ENCODE data around the gene LTB. TPM values are rescaled to one million over a fixed set of nuclear protein-coding genes. Genes with fewer than 3 reads are reported as not detected.

The LTB gene
- total and polyA plus RNA-seq, 2 experiments from 2014 or later = 4.0 to 6.0 TPM

- peaks cover 89% of the 10 kb centered on the region for H3K79me2 ChIP-seq
Measured at GRCh38 chr6:31538805-31539400, 43.3 kb downstream of the LTB start.

GRCh38 chr6:31535538-31536324 is 46.5 kb downstream of the LTB start:
- Histone ChIP-seq H4K20me1 (ENCODE audit: insufficient read depth, poor library complexity, severe bottlenecking) (peaks cover 92% of the 10 kb centered on the region), H2AFZ (no peak overlapping the region), H3K27me3 (no peaks in the 10 kb centered on the region), H3K4me1 (ENCODE audit: insufficient read depth) (peaks cover 19% of the 10 kb centered on the region), H3K27ac (no peak overlapping the region), H3K79me2 (peaks cover 73% of the 10 kb centered on the region), H3K4me3 (no peak overlapping the region), H3K9me2 (replicated peaks; ENCODE audit: insufficient read depth) (no peaks in the 10 kb centered on the region), H3K36me3 (replicated peaks; ENCODE audit: insufficient read depth, low read depth) (peaks cover 13% of the 10 kb centered on the region), H3K9me3 (ENCODE audit: low read depth) (no peaks in the 10 kb centered on the region), H3K4me2 (no peak overlapping the region)
- 47% methylated on average over 2 of the region's 2 CpGs for WGBS (ENCODE audit: low lambda C conversion rate, missing lambda C conversion rate)
- no peak for DNase-seq (ENCODE audit: low spot score)
- TF ChIP-seq EZH2phosphoT487 (IDR thresholded peaks at IDR 0.05; ENCODE audit: low read depth, severe bottlenecking, unreplicated experiment) (no peak), EZH2 (IDR thresholded peaks at IDR 0.05; ENCODE audit: borderline replicate concordance) (no peak), CTCF (IDR thresholded peaks at IDR 0.05; ENCODE audit: poor library complexity) (no peak)

More at GRCh38 chr6:31538805-31539400, 43.3 kb downstream of the LTB start:
- H3K9me2 ChIP-seq (replicated peaks; ENCODE audit: insufficient read depth) = no peaks in the 10 kb centered on the region
- peaks cover 19% of the 10 kb centered on the region for H3K4me1 ChIP-seq (ENCODE audit: insufficient read depth)
- TF ChIP-seq EZH2phosphoT487 (IDR thresholded peaks at IDR 0.05; ENCODE audit: low read depth, severe bottlenecking, unreplicated experiment) = no peak
- TF ChIP-seq CTCF (IDR thresholded peaks at IDR 0.05; ENCODE audit: poor library complexity) = no peak
- no peak for TF ChIP-seq EZH2 (IDR thresholded peaks at IDR 0.05; ENCODE audit: borderline replicate concordance)
- H3K27me3 ChIP-seq = no peaks in the 10 kb centered on the region
- no peaks in the 10 kb centered on the region for H3K9me3 ChIP-seq (ENCODE audit: low read depth)
- peak overlapping the region; percentile 56 for H3K4me3 ChIP-seq
- H3K36me3 ChIP-seq (replicated peaks; ENCODE audit: insufficient read depth, low read depth) = peaks cover 8% of the 10 kb centered on the region
- H2AFZ ChIP-seq = no peak overlapping the region
- H3K4me2 ChIP-seq = peak overlapping the region; percentile 86
- 86% methylated on average over 6 of the region's 6 CpGs for WGBS (ENCODE audit: low lambda C conversion rate, missing lambda C conversion rate)
- peaks cover 73% of the 10 kb centered on the region for H4K20me1 ChIP-seq (ENCODE audit: insufficient read depth, poor library complexity, severe bottlenecking)
- no peak for DNase-seq (ENCODE audit: low spot score)
- H3K27ac ChIP-seq = no peak overlapping the region

- no peak for TF ChIP-seq EZH2phosphoT487 (IDR thresholded peaks at IDR 0.05; ENCODE audit: low read depth, severe bottlenecking, unreplicated experiment)
- no peak for TF ChIP-seq EZH2 (IDR thresholded peaks at IDR 0.05; ENCODE audit: borderline replicate concordance)
- TF ChIP-seq CTCF (IDR thresholded peaks at IDR 0.05; ENCODE audit: poor library complexity) = no peak
- Histone ChIP-seq H3K79me2 (peaks cover 62% of the 10 kb centered on the region), H3K9me3 (ENCODE audit: low read depth) (no peaks in the 10 kb centered on the region), H3K4me2 (no peak overlapping the region), H2AFZ (no peak overlapping the region), H3K4me1 (ENCODE audit: insufficient read depth) (peaks cover 11% of the 10 kb centered on the region), H3K9me2 (replicated peaks; ENCODE audit: insufficient read depth) (no peaks in the 10 kb centered on the region), H4K20me1 (ENCODE audit: insufficient read depth, poor library complexity, severe bottlenecking) (peaks cover 88% of the 10 kb centered on the region), H3K27ac (no peak overlapping the region), H3K4me3 (no peak overlapping the region), H3K36me3 (replicated peaks; ENCODE audit: insufficient read depth, low read depth) (peaks cover 13% of the 10 kb centered on the region), H3K27me3 (no peaks in the 10 kb centered on the region)
- 93% methylated on average over 22 of the region's 24 CpGs for WGBS (ENCODE audit: low lambda C conversion rate, missing lambda C conversion rate)
- no peak for DNase-seq (ENCODE audit: low spot score)
Measured at GRCh38 chr6:31534521-31535040, 47.6 kb downstream of the LTB start.

All from hepatocyte (in vitro differentiated cells).